SU-DHL-6 (cell line): ENCODE measurements around the gene EVPLL.

Experiments used
- CTCF ChIP-seq: fragments of 200-600 bp; sonication (generic); IDR thresholded peaks from one replicate; pipeline ENCODE4 v1.5.1; 2017; ENCODE audit warnings: antibody characterized with exemption, mild to moderate bottlenecking, low read length, moderate library complexity; ENCODE audit not compliant: insufficient read depth, poor library complexity, severe bottlenecking
- EZH2phosphoT487 ChIP-seq: fragments of 200-600 bp; sonication (generic), shearing (Covaris generic); conservative IDR thresholded peaks from 2 replicates; pipeline ENCODE4 v1.6.1; 2018; ENCODE audit warnings: mild to moderate bottlenecking, antibody characterized with exemption, low read length, moderate library complexity, mixed read lengths

- TF ChIP-seq CTCF (no peak), EZH2phosphoT487 (no peak)
Measured at GRCh38 chr17:18368946-18369345, 8.6 kb upstream of the EVPLL start.
